Fibroblast of lung (primary cell): ENCODE data around the gene TAP2.

Source experiments
- CTCF ChIP-seq, 2 donors: IDR thresholded peaks in 1 of 2; conservative IDR thresholded peaks in 1 of 2; 1 replicate in 1 of 2; 2 replicates in 1 of 2; pipeline ENCODE4 v1.5.1; 2011 to 2012; ENCODE audit warnings: low read length in 2 of 2, control low read depth in 1 of 2, inconsistent platforms in 1 of 2, low read depth in 1 of 2, mild to moderate bottlenecking in 1 of 2
- EZH2 ChIP-seq: IDR thresholded peaks from 2 replicates; pipeline ENCODE4 v1.5.1; 2012; ENCODE audit warnings: low read length, control low read depth, mild to moderate bottlenecking; ENCODE audit errors: missing control alignments

- TF ChIP-seq CTCF (conservative IDR thresholded peaks at IDR 0.05 in 1 of 2, IDR thresholded peaks at IDR 0.05 in 1 of 2; ENCODE audit: low read depth in 1 of 2, low read length in 2 of 2), result no peak
- no peak for TF ChIP-seq EZH2
Observed at GRCh38 chr6:32790306-32790705, 48.2 kb downstream of the TAP2 start.
